Endometrium (tissue), 2 donors: Measurements from ENCODE around the gene CFAP45.
"Not testable (repeated sequence)": the region's sequence is repeated elsewhere in the genome, so short reads cannot be mapped to it uniquely, and the experiment has no call there.

Experiments
- FAIRE-seq: peaks from 2 replicates; lab custom pipeline; 2012; peaks lifted over from hg19 to GRCh38; lab: Jason Lieb, UNC
- donor health status: control.
- donor health status: control.

CFAP45 gene

GRCh38 chr1:159904036-159904435 is 4.1 kb upstream of the CFAP45 start:
- FAIRE-seq = not testable (repeated sequence)

- FAIRE-seq = no peak
Measured at GRCh38 chr1:159902541-159902940, 2.6 kb upstream of the CFAP45 start.

- no peak for FAIRE-seq
Measured at GRCh38 chr1:159900755-159901360, 893 bp upstream of the CFAP45 start.

- FAIRE-seq = not testable (repeated sequence)
Measured at GRCh38 chr1:159899634-159900033, 331 bp downstream of the CFAP45 start.

- no peak for FAIRE-seq
Measured at GRCh38 chr1:159898527-159898926, 1.4 kb downstream of the CFAP45 start.

- FAIRE-seq = no peak
Measured at GRCh38 chr1:159897962-159898361, 2.0 kb downstream of the CFAP45 start.

- no peak for FAIRE-seq
Measured at GRCh38 chr1:159896546-159896930, 3.4 kb downstream of the CFAP45 start.

- no peak for FAIRE-seq
Measured at GRCh38 chr1:159895836-159896545, 4.0 kb downstream of the CFAP45 start.

- FAIRE-seq = no peak
Measured at GRCh38 chr1:159895286-159895685, 4.7 kb downstream of the CFAP45 start.

GRCh38 chr1:159892944-159893343 is 7.0 kb downstream of the CFAP45 start:
- no peak for FAIRE-seq

- FAIRE-seq = no peak
Measured at GRCh38 chr1:159891275-159892157, 8.4 kb downstream of the CFAP45 start.

- no peak for FAIRE-seq
Measured at GRCh38 chr1:159890390-159890789, 9.6 kb downstream of the CFAP45 start.

- no peak for FAIRE-seq
Measured at GRCh38 chr1:159889821-159890252, 10.1 kb downstream of the CFAP45 start.

GRCh38 chr1:159889202-159889601 is 10.8 kb downstream of the CFAP45 start:
- FAIRE-seq = no peak

GRCh38 chr1:159884296-159884695 is 15.7 kb downstream of the CFAP45 start:
- no peak for FAIRE-seq

GRCh38 chr1:159883134-159883533 is 16.8 kb downstream of the CFAP45 start:
- no peak for FAIRE-seq

GRCh38 chr1:159882527-159882862 is 17.5 kb downstream of the CFAP45 start:
- no peak for FAIRE-seq

- no peak for FAIRE-seq
Measured at GRCh38 chr1:159881622-159882526, 18.1 kb downstream of the CFAP45 start.

- no peak for FAIRE-seq
Measured at GRCh38 chr1:159880430-159880829, 19.5 kb downstream of the CFAP45 start.

GRCh38 chr1:159879977-159880376 is 20.0 kb downstream of the CFAP45 start:
- no peak for FAIRE-seq

GRCh38 chr1:159879136-159879535 is 20.8 kb downstream of the CFAP45 start:
- FAIRE-seq = no peak
